Chondrocyte (in vitro differentiated cells): ENCODE data around the gene MDC1. TPM values are rescaled to one million over a fixed set of nuclear protein-coding genes. Genes with fewer than 3 reads are reported as not detected.
A peak's percentile ranks its signal among the peaks of the same experiment; 100 is the strongest.
"Not testable (repeated sequence)": the region's sequence is repeated elsewhere in the genome, so short reads cannot be mapped to it uniquely, and the experiment has no call there.

Experiments
- DNase-seq: peaks from one replicate; pipeline ENCODE4 v3.0.0; 2021; ENCODE audit warnings: mixed read lengths, low spot score
- H3K27ac Mint-ChIP-seq: one replicate; pipeline ENCODE4 v1.8.0; 2021; ENCODE audit warnings: mild to moderate bottlenecking, moderate library complexity, mixed read lengths; ENCODE audit not compliant: unreplicated experiment
- H3K27me3 Mint-ChIP-seq: 2 replicates; pipeline ENCODE4 v1.8.0; 2021; ENCODE audit warnings: low read depth, mixed read lengths
- H3K36me3 Mint-ChIP-seq: 2 replicates; pipeline ENCODE4 v1.8.0; 2021; ENCODE audit warnings: low read depth, mixed read lengths
- H3K4me1 Mint-ChIP-seq: 2 replicates; pipeline ENCODE4 v1.8.0; 2021; ENCODE audit warnings: low read depth, mild to moderate bottlenecking, mixed read lengths
- H3K4me3 Mint-ChIP-seq: one replicate; pipeline ENCODE4 v1.8.0; 2021; ENCODE audit warnings: mild to moderate bottlenecking, moderate library complexity, mixed read lengths; ENCODE audit not compliant: unreplicated experiment
- H3K9me3 Mint-ChIP-seq: 2 replicates; pipeline ENCODE4 v1.8.0; 2021; ENCODE audit warnings: low read depth, mixed read lengths
- CTCF ChIP-seq: fragments of 200-600 bp; sonication (generic); IDR thresholded peaks from 2 replicates; pipeline ENCODE4 v1.5.0; 2021; ENCODE audit warnings: antibody characterized with exemption, mild to moderate bottlenecking, moderate library complexity
- total RNA-seq: library from RNA; stranded (reverse); gene quantifications from 3 replicates; pipeline ENCODE4 v1.2.1, GENCODE V29; 2021

The MDC1 gene
- total RNA-seq, 1 donor from 2014 or later = 33.5 TPM

- no peak for TF ChIP-seq CTCF
- Mint-ChIP-seq H3K27me3 (no peaks in the 10 kb centered on the region), H3K4me1 (peaks cover 82% of the 10 kb centered on the region)
Observed at GRCh38 chr6:30763155-30763617, 46.1 kb upstream of the MDC1 start.

GRCh38 chr6:30761791-30762429 lies 44.8 kb upstream of the MDC1 start:
- peaks cover 85% of the 10 kb centered on the region for H3K4me1 Mint-ChIP-seq
- H3K36me3 Mint-ChIP-seq = peaks cover 4% of the 10 kb centered on the region
- H3K9me3 Mint-ChIP-seq = peaks cover 5% of the 10 kb centered on the region
- no peak overlapping the region for H3K4me3 Mint-ChIP-seq
- no peak for DNase-seq
- TF ChIP-seq CTCF = no peak
- peak overlapping the region; percentile 17 for H3K27ac Mint-ChIP-seq
- H3K27me3 Mint-ChIP-seq = no peaks in the 10 kb centered on the region

More at GRCh38 chr6:30763155-30763617, 46.1 kb upstream of the MDC1 start:
- DNase-seq = no peak
- no peak overlapping the region for H3K4me3 Mint-ChIP-seq
- peaks cover 5% of the 10 kb centered on the region for H3K9me3 Mint-ChIP-seq
- peaks cover 4% of the 10 kb centered on the region for H3K36me3 Mint-ChIP-seq
- H3K27ac Mint-ChIP-seq = peak overlapping the region; percentile 95

DNA sequence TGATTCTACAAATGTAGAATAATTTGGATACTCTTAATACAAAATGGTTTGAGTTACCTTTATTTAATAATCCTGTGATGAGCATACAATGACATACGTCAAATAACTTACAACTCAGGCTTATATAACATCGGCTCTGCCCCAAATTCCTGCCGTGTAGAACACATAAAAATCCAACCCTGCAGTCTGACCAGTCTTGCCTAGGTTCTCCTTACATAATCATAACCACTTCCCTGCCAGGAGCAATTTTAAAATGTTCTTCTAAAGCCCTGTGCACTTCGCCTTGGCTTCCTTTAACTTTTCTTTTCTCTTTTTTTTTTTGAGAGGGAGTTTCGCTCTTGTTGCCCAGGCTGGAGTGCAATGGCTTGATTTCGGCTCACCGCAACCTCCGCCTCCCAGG lies 43.5 kb upstream of the MDC1 start:
- Mint-ChIP-seq H3K36me3 (peaks cover 4% of the 10 kb centered on the region), H3K27ac (peak overlapping the region; percentile 98), H3K4me1 (peaks cover 81% of the 10 kb centered on the region), H3K9me3 (peaks cover 5% of the 10 kb centered on the region), H3K4me3 (no peak overlapping the region), H3K27me3 (no peaks in the 10 kb centered on the region)
- TF ChIP-seq CTCF = no peak
- DNase-seq = no peak

GRCh38 chr6:30759575-30760239 lies 42.6 kb upstream of the MDC1 start:
- Mint-ChIP-seq H3K9me3 (peaks cover 5% of the 10 kb centered on the region), H3K27me3 (no peaks in the 10 kb centered on the region), H3K4me3 (no peak overlapping the region), H3K27ac (peak overlapping the region; percentile 98), H3K4me1 (peaks cover 81% of the 10 kb centered on the region), H3K36me3 (peaks cover 4% of the 10 kb centered on the region)
- TF ChIP-seq CTCF = no peak
- DNase-seq = no peak

- H3K27me3 Mint-ChIP-seq = no peaks in the 10 kb centered on the region
- peaks cover 82% of the 10 kb centered on the region for H3K4me1 Mint-ChIP-seq
- no peak overlapping the region for H3K4me3 Mint-ChIP-seq
- peak overlapping the region; percentile 80 for H3K27ac Mint-ChIP-seq
- TF ChIP-seq CTCF = no peak
- peaks cover 5% of the 10 kb centered on the region for H3K9me3 Mint-ChIP-seq
- no peak for DNase-seq
- peaks cover 4% of the 10 kb centered on the region for H3K36me3 Mint-ChIP-seq
Observed at GRCh38 chr6:30757261-30757904, 40.3 kb upstream of the MDC1 start.

DNA sequence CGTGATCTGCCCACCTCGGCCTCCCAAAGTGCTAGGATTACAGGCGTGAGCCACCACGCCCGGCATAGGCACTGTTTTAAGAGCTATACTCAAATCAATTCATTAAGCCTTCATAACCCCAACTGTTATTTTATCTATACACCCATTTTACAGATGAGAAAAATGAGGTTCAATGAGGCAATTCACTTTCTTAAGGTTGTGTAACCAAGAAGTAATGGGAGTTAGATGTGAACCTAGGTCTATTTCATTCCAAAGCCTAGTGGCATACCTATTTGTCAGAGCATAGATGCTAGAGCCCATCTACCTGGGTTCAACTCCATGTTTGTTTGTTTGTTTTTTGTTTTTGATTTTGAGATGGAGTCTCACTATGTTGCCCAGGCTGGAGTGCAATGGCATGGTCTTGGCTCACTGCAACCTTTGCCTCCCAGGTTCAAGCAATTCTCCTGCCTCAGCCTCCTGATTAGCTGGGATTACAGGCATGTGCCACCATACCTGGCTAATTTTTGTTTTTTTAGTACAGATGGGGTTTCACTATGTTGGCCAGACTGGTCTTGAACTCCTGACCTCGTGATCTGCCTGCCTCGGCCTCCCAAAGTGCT lies 39.4 kb upstream of the MDC1 start:
- Mint-ChIP-seq H3K4me1 (peaks cover 87% of the 10 kb centered on the region), H3K27ac (peak overlapping the region; percentile 100)
- not testable (repeated sequence) for H3K9me3 Mint-ChIP-seq, H3K4me3 Mint-ChIP-seq, H3K36me3 Mint-ChIP-seq, H3K27me3 Mint-ChIP-seq, DNase-seq
